Suprapubic skin (tissue), 4 donors: ENCODE results near the gene DCPS. TPM values are rescaled to one million over a fixed set of nuclear protein-coding genes. Genes with fewer than 3 reads are reported as not detected.

ENCODE experiments used
- DNase-seq, 2 donors: peaks; one replicate each; pipeline ENCODE4 v3.0.0-alpha.2; 2019; ENCODE audit warnings: low spot score in 2 of 2
- H3K27ac ChIP-seq: fragments of 200-600 bp; sonication (generic); one replicate; pipeline ENCODE4 v1.5.1; 2019
- H3K27me3 ChIP-seq: fragments of 200-600 bp; sonication (generic); one replicate; pipeline ENCODE4 v1.5.1; 2019
- H3K36me3 ChIP-seq: fragments of 200-600 bp; sonication (generic); one replicate; pipeline ENCODE4 v1.5.1; 2019
- H3K4me1 ChIP-seq: fragments of 200-600 bp; sonication (generic); one replicate; pipeline ENCODE4 v1.5.1; 2019
- H3K4me3 ChIP-seq: fragments of 200-600 bp; sonication (generic); one replicate; pipeline ENCODE4 v1.5.1; 2019; ENCODE audit warnings: mild to moderate bottlenecking
- H3K9me3 ChIP-seq: fragments of 200-600 bp; sonication (generic); one replicate; pipeline ENCODE4 v1.5.1; 2019
- EP300 ChIP-seq: sonication (generic); formaldehyde crosslinking; IDR thresholded peaks from one replicate; pipeline ENCODE4 v1.6.1; 2017; ENCODE audit warnings: antibody characterized with exemption
- POLR2A ChIP-seq, 2 donors: fragments of 450-650 bp; IDR thresholded peaks; one replicate each; pipeline ENCODE4 v1.6.1; 2017; ENCODE audit warnings: antibody characterized with exemption in 2 of 2, mild to moderate bottlenecking in 2 of 2, moderate library complexity in 2 of 2
- POLR2AphosphoS5 ChIP-seq, 3 donors: sonication (generic); formaldehyde crosslinking; IDR thresholded peaks; one replicate each; pipeline ENCODE4 v1.6.1; 2017; ENCODE audit warnings: antibody characterized with exemption in 3 of 3
- WGBS: methylation state at CpG from one replicate; pipeline ENCODE4 v1.1.5; 2018; 5-methylcytosine and 5-hydroxymethylcytosine counted together
- total RNA-seq, 4 donors: library from RNA; depleted of rRNA; stranded (reverse); fragments of >200 nt; gene quantifications; one replicate each; pipeline ENCODE4 v1.1.0, GENCODE V29; 2016
- TF ChIP-seq, protein P1 (sequence below), 2 donors: fragments of 200-600 bp in 1 of 2; fragments of 450-650 bp in 1 of 2; sonication (generic) in 1 of 2; IDR thresholded peaks; one replicate each; pipeline ENCODE4 v1.5.1; 2016 to 2019; ENCODE audit warnings: antibody characterized with exemption in 2 of 2, mild to moderate bottlenecking in 1 of 2, moderate library complexity in 1 of 2

Gene DCPS
- total RNA-seq, 4 donors from 2014 or later = 15.4 to 19.1 (median 17.8) TPM

DNA sequence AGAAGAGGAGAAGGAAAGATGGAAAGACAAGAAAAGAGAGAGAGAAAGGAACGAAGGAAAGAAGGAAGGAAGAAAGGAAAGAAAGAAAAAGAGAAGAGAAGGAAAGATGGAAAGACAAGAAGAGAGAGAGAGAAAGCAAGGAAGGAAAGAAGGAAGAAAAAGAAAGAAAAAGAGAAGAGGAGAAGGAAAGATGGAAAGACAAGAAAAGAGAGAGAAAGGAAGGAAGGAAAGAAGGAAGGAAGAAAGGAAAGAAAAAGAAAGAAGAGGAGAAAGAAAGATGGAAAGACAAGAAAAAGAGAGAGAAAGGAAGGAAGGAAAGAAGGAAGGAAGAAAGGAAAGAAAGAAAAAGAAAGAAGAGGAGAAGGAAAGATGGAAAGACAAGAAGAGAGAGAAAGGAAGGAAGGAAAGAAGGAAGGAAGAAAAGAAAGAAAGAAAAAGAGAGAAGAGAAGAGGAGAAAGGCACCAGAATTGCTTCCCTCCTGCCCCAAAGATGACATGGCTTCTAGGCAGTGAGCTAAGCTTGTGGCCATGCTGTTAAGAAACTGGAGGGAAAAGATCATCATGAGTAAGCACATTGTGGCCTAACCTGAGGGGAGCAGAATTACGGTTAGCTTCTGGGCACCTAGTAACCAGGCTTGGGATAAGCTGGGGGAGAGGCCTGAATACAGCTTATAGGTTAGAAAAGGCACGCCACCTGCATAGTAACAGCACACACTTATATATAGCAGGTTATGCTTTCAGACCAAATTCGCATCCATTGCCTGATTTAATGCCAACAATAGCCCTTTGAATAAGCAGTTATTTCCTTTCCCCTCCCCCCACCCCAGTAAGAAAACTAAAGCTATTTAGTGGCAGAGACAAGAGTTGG is 49.3 kb downstream of the DCPS start:
- 80% methylated on average over 4 of the region's 4 CpGs for WGBS
- Histone ChIP-seq H3K9me3 (no peaks in the 10 kb centered on the region), H3K4me1 (peaks cover 57% of the 10 kb centered on the region), H3K4me3 (no peak overlapping the region), H3K27ac (no peak overlapping the region), H3K27me3 (no peaks in the 10 kb centered on the region), H3K36me3 (no peaks in the 10 kb centered on the region)
- DNase-seq = peak; percentile 35 to 49
- no peak for TF ChIP-seq POLR2AphosphoS5 (IDR thresholded peaks at IDR 0.05)
- TF ChIP-seq EP300 = no peak

DNA sequence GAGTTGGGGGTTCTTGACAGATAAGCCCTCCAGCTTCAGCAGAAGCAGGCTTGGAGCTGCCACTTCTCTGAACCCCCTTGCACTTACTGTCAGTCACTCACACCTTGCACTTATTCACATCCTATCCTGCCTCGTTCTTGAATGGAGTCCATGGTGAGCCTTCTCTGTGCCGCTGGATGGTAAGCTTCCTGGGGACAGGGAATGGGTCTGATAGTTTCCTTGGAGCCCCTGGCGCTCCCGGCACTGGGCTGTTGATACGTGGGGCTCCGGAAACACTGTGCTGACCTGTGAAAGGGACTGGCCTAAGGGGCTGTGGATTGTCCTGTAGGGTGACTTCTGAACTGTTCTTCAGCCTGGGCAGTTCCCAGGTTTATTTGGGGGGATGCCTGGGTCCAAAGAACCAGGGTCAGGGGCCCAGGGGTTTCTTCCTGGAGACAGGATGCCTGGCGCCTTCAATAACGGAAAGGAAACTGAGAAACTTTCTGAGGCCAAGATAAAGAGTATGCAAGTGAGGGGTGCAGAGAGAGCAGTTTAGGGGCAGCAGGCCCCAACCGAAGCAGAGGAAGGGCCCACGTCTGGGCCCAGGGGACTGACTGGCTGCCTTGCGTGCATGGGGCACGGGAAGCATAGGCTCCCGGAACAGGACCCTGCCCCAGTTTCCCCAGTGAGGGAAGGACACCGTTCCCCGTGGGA is 50.9 kb downstream of the DCPS start:
- WGBS = 56% methylated on average over 10 of the region's 15 CpGs
- Histone ChIP-seq H3K27ac (peak overlapping the region; percentile 83), H3K4me1 (peaks cover 57% of the 10 kb centered on the region), H3K27me3 (no peaks in the 10 kb centered on the region), H3K36me3 (no peaks in the 10 kb centered on the region), H3K9me3 (no peaks in the 10 kb centered on the region), H3K4me3 (peak overlapping the region; percentile 67)
- peak; percentile 53 to 63 for DNase-seq
- TF ChIP-seq EP300 = no peak
- TF ChIP-seq, protein P1, sequence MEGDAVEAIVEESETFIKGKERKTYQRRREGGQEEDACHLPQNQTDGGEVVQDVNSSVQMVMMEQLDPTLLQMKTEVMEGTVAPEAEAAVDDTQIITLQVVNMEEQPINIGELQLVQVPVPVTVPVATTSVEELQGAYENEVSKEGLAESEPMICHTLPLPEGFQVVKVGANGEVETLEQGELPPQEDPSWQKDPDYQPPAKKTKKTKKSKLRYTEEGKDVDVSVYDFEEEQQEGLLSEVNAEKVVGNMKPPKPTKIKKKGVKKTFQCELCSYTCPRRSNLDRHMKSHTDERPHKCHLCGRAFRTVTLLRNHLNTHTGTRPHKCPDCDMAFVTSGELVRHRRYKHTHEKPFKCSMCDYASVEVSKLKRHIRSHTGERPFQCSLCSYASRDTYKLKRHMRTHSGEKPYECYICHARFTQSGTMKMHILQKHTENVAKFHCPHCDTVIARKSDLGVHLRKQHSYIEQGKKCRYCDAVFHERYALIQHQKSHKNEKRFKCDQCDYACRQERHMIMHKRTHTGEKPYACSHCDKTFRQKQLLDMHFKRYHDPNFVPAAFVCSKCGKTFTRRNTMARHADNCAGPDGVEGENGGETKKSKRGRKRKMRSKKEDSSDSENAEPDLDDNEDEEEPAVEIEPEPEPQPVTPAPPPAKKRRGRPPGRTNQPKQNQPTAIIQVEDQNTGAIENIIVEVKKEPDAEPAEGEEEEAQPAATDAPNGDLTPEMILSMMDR (IDR thresholded peaks at IDR 0.05) = no peak
- TF ChIP-seq POLR2AphosphoS5 (IDR thresholded peaks at IDR 0.05) = no peak
- no peak for TF ChIP-seq POLR2A (IDR thresholded peaks at IDR 0.05)

DNA sequence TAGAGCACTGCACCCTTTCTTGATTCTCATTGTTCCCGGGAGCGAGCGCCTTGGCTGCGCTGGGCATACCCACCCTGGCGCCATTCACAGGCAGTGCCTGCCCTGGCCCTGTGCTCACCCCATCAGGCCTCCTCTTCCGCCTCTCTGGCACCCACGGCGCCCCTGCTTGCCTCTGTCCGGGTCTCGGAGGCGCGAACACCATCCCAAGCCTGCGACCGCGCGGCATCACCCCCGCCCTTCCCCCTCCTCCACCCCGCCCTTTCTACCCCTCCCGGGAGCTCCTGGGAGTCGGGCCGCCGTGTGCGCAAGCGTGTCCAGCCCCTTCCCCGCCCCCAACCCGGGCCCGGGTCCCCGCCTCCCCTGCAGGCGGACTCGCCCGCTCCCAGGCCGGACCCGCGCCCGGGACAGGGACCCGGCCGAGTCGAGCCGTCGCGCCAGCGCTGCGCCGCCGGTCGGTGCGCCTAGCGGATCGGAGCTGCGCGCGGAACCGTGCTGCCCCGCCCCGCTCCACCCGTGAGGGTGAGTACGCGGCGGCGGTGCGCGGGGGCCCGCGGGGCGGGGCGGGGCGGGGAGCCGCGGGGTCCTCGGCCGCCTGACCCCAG is 51.6 kb downstream of the DCPS start, which contains the start of gene ST3GAL4:
Gene ST3GAL4, plus strand, starts transcription at position 363 of the 602 bp plus-strand sequence. CDS start 50,470 bp downstream, outside the sequence.
- 0% methylated on average over 5 of the region's 71 CpGs for WGBS
- H3K27me3 ChIP-seq = no peaks in the 10 kb centered on the region
- TF ChIP-seq POLR2AphosphoS5 (IDR thresholded peaks at IDR 0.05) (no peak), EP300 (no peak), POLR2A (IDR thresholded peaks at IDR 0.05) (no peak)
- TF ChIP-seq, protein P1 (IDR thresholded peaks at IDR 0.05) = no peak
- peak; percentile 80 to 87 for DNase-seq
- no peaks in the 10 kb centered on the region for H3K36me3 ChIP-seq
- H3K9me3 ChIP-seq = no peaks in the 10 kb centered on the region
- peak within 1 kb of the TSS; percentile 83 for H3K27ac ChIP-seq
- peaks cover 62% of the 10 kb centered on the region for H3K4me1 ChIP-seq
- peak within 1 kb of the TSS; percentile 67 for H3K4me3 ChIP-seq

DNA sequence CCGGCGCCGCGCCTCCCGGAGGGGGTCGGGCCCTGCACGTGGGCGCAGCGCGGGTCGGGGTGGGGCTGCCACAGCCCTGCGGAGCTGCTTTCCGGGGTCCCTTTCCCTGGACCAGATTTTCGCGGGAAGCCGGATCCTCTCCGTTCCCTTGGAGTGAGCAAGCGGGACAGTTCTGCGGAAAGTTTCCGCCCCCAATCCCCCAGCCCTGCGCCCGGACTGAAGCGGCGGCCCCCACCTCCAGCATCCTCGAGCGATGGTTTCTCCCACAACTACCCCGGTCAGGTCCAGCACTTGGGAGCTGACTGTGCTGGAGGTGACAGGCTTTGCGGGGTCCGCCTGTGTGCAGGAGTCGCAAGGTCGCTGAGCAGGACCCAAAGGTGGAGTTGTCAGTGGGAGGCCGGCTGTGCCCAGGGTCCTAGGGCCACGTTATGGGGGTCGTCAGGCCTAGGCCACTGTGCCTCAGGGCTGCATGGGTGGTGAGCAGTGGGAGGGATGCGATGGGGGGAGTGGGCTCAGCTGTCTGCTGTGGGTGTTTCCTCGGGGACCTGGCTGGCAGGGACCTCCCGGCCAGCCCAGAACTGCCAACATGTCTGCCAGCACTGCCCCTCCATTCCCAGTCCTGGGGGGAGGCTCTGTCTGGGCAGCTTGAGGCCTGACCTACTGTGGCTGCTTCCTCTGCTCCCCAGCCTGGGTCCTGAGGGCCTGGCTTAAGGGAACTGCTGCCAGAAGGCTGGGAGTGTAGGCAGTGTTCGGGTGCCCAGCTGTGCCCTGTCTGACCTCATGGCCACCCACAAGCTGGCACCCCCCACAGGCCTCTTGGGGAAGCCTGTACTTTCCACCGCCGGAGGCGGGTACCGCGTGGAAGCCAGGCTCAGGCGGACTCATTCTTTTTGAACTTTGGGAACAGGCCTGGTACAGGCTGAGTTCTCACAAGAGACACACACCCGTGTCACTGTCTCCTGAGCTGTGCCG is 52.4 kb downstream of the DCPS start:
- peak overlapping the region; percentile 67 for H3K4me3 ChIP-seq
- peaks cover 62% of the 10 kb centered on the region for H3K4me1 ChIP-seq
- H3K9me3 ChIP-seq = no peaks in the 10 kb centered on the region
- peak; percentile 71 to 81 for DNase-seq
- TF ChIP-seq, protein P1 (IDR thresholded peaks at IDR 0.05) = no peak
- TF ChIP-seq POLR2A (IDR thresholded peaks at IDR 0.05) (no peak), EP300 (no peak), POLR2AphosphoS5 (IDR thresholded peaks at IDR 0.05) (no peak)
- H3K36me3 ChIP-seq = no peaks in the 10 kb centered on the region
- no peaks in the 10 kb centered on the region for H3K27me3 ChIP-seq
- 13% methylated on average over 12 of the region's 46 CpGs for WGBS
- H3K27ac ChIP-seq = peak overlapping the region; percentile 83
